ENCODE results near the gene STK4. TPM values are rescaled to one million over a fixed set of nuclear protein-coding genes. Genes with fewer than 3 reads are reported as not detected.

The STK4 gene
- total and polyA plus RNA-seq, 8 donors, result 25.0 to 63.7 (median 28.2) TPM

DNA sequence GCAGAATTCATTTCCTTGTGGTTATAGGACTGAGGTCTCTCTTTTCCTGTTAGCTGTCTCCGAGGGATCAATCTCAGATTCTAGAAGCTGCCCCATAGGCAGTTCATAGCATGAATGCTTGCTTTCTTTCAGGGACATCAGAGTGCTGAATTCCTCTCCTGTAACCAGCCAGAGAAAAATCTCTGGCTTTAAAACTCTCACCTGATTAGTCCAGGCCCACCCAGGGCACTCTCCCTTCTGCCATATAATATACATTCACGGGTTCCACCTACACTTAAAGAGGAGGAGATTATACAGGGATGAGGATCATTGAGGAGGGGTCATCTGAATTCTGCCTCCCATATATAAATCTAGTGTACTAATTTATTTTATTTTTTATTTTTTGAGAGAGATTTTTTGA is 136.8 kb downstream of the STK4 start:
- Histone ChIP-seq H3K27me3 (peaks cover 12 to 42% of the 10 kb centered on the region in 2 donors), H3K27ac (no peak overlapping the region), H3K36me3 (no peaks in the 10 kb centered on the region), H3K9me3 (no peaks in the 10 kb centered on the region), H3K4me3 (no peak overlapping the region), H3K4me1 (peaks cover under 1 to 16% of the 10 kb centered on the region in 2 donors)
- TF ChIP-seq, protein P1, sequence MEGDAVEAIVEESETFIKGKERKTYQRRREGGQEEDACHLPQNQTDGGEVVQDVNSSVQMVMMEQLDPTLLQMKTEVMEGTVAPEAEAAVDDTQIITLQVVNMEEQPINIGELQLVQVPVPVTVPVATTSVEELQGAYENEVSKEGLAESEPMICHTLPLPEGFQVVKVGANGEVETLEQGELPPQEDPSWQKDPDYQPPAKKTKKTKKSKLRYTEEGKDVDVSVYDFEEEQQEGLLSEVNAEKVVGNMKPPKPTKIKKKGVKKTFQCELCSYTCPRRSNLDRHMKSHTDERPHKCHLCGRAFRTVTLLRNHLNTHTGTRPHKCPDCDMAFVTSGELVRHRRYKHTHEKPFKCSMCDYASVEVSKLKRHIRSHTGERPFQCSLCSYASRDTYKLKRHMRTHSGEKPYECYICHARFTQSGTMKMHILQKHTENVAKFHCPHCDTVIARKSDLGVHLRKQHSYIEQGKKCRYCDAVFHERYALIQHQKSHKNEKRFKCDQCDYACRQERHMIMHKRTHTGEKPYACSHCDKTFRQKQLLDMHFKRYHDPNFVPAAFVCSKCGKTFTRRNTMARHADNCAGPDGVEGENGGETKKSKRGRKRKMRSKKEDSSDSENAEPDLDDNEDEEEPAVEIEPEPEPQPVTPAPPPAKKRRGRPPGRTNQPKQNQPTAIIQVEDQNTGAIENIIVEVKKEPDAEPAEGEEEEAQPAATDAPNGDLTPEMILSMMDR (IDR thresholded peaks at IDR 0.05), result no peak
- DNase-seq (no peak), ATAC-seq (no peak)
- intact Hi-C loops (cut with DNase I), result no loop called here

GRCh38 chr20:45104786-45105185 is 138.5 kb downstream of the STK4 start:
- intact Hi-C loops (cut with DNase I), result no loop called here
- ATAC-seq (peak; percentile 76), DNase-seq (no peak)
- peaks cover 0 to 8% of the 10 kb centered on the region in 2 donors for H3K4me1 ChIP-seq
- H3K27ac ChIP-seq, result no peak overlapping the region
- no peaks in the 10 kb centered on the region for H3K36me3 ChIP-seq
- peaks cover 5 to 30% of the 10 kb centered on the region in 2 donors for H3K27me3 ChIP-seq
- no peaks in the 10 kb centered on the region for H3K9me3 ChIP-seq
- TF ChIP-seq, protein P1 (IDR thresholded peaks at IDR 0.05), result no peak
- H3K4me3 ChIP-seq, result no peak overlapping the region

GRCh38 chr20:45105317-45105716 is 139.0 kb downstream of the STK4 start:
- TF ChIP-seq, protein P1 (IDR thresholded peaks at IDR 0.05), result no peak
- intact Hi-C loops (cut with DNase I), result no loop called here

DNA sequence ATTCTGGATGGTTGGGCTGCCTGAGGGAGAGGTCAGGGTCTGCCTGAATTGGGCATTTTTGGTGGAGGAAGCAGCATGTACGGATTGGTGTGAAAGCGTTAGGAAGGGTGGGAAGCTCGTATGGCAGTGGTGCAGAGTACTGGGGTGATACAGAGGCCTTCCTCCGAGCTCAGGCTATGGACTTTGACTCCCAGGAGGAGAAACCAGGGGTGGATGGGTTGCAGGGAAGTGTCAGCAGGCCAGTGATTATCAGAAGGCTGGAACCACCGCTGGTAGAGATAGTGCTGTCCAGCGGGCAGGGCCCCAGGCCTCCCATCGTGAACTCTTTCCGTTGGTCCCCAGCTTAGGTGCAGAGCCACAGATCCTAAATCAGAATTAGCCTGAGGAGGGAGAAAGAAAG is 143.3 kb downstream of the STK4 start:
- intact Hi-C loops (cut with DNase I), result no loop called here
- no peak overlapping the region for H3K27ac ChIP-seq
- no peaks in the 10 kb centered on the region for H3K9me3 ChIP-seq
- TF ChIP-seq, protein P1 (IDR thresholded peaks at IDR 0.05), result no peak
- H3K4me1 ChIP-seq, result no peaks in the 10 kb centered on the region
- H3K27me3 ChIP-seq, result peaks cover 0 to 17% of the 10 kb centered on the region in 2 donors
- no peak for DNase-seq
- no peaks in the 10 kb centered on the region for H3K36me3 ChIP-seq
- no peak for ATAC-seq
- H3K4me3 ChIP-seq, result no peak overlapping the region

More at GRCh38 chr20:45105317-45105716, 139.0 kb downstream of the STK4 start:
- Histone ChIP-seq H3K4me1 (peaks cover 0 to 7% of the 10 kb centered on the region in 2 donors), H3K27ac (no peak overlapping the region), H3K27me3 (peaks cover 0 to 24% of the 10 kb centered on the region in 2 donors), H3K36me3 (no peaks in the 10 kb centered on the region), H3K9me3 (no peaks in the 10 kb centered on the region), H3K4me3 (no peak overlapping the region)
- no peak for DNase-seq
- no peak for ATAC-seq

DNA sequence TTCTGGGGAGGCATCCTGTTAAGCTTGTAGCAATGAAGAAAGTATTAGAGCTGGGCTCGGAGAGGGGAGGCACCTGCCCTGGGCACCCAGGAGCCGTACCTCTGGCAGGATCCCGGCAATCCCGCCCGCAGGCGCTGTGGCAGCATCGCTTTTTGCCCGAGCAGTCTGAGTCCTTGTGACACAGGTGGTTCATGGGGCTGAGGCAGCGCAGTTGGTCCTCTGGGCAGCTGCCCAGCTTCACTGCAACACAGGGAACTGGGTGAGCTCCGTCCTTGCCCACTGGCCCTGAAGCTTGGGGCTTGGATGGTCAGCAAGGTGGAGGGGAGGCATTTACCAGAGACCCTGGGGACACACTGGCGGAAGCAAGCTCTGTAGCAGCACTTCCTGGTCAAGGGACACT is 144.0 kb downstream of the STK4 start:
- no peak overlapping the region for H3K4me3 ChIP-seq
- no peaks in the 10 kb centered on the region for H3K9me3 ChIP-seq
- peaks cover 0 to 22% of the 10 kb centered on the region in 2 donors for H3K27me3 ChIP-seq
- H3K36me3 ChIP-seq, result no peaks in the 10 kb centered on the region
- no peaks in the 10 kb centered on the region for H3K4me1 ChIP-seq
- TF ChIP-seq, protein P1 (IDR thresholded peaks at IDR 0.05), result no peak
- H3K27ac ChIP-seq, result no peak overlapping the region
- DNase-seq (no peak), ATAC-seq (no peak)
- intact Hi-C loops (cut with DNase I), result no loop called here

Data from left lung (tissue), 10 donors.